SJSA1 (cell line): Measurements from ENCODE around the gene DNAI1. TPM values are rescaled to one million over a fixed set of nuclear protein-coding genes. Genes with fewer than 3 reads are reported as not detected.
"Not testable (repeated sequence)": the region's sequence is repeated elsewhere in the genome, so short reads cannot be mapped to it uniquely, and the experiment has no call there.

Source experiments
- DNase-seq, 2 experiments: peaks; one replicate each; pipeline ENCODE4 v3.0.0-alpha.2; 2015 to 2020; ENCODE audit warnings: low spot score in 2 of 2, low read depth in 1 of 2
- H3K27ac ChIP-seq: fragments of 250-450 bp; sonication (Bioruptor Pico); 2 replicates; pipeline ENCODE4 v1.5.1; 2020; ENCODE audit warnings: mild to moderate bottlenecking, moderate library complexity
- H3K27me3 ChIP-seq: fragments of 250-450 bp; sonication (Bioruptor Pico); replicated peaks from 2 replicates; pipeline ENCODE4 v1.5.1; 2020; ENCODE audit warnings: mild to moderate bottlenecking, moderate library complexity
- H3K36me3 ChIP-seq: fragments of 250-450 bp; sonication (Bioruptor Pico); 2 replicates; pipeline ENCODE4 v1.5.1; 2020; ENCODE audit warnings: mild to moderate bottlenecking
- H3K4me1 ChIP-seq: fragments of 250-450 bp; sonication (Bioruptor Pico); replicated peaks from 2 replicates; pipeline ENCODE4 v1.6.1; 2021; ENCODE audit warnings: mild to moderate bottlenecking
- H3K4me3 ChIP-seq: fragments of 250-450 bp; sonication (Bioruptor Pico); 2 replicates; pipeline ENCODE4 v1.5.1; 2020; ENCODE audit warnings: mild to moderate bottlenecking
- H3K9me3 ChIP-seq: fragments of 250-450 bp; sonication (Bioruptor Pico); replicated peaks from 2 replicates; pipeline ENCODE4 v1.5.1; 2020; ENCODE audit warnings: mild to moderate bottlenecking
- total RNA-seq: library from RNA; depleted of rRNA; stranded (reverse); fragments of >200 nt; shearing (Covaris generic); gene quantifications from 2 replicates; pipeline ENCODE4 v1.2.3, GENCODE V29; 2014

DNAI1 gene
- total RNA-seq, 1 experiment from 2014 or later, result not detected

- not testable (repeated sequence) for H3K9me3 ChIP-seq, H3K4me3 ChIP-seq, H3K4me1 ChIP-seq, H3K27me3 ChIP-seq, H3K36me3 ChIP-seq, DNase-seq, H3K27ac ChIP-seq
Measured at GRCh38 chr9:34438465-34438864, 20.1 kb upstream of the DNAI1 start.

GRCh38 chr9:34440017-34440416 is 18.6 kb upstream of the DNAI1 start:
- no peaks in the 10 kb centered on the region for H3K9me3 ChIP-seq
- no peak for DNase-seq
- no peak overlapping the region for H3K4me3 ChIP-seq
- H3K27me3 ChIP-seq, result no peaks in the 10 kb centered on the region
- no peaks in the 10 kb centered on the region for H3K36me3 ChIP-seq
- H3K27ac ChIP-seq, result no peak overlapping the region
- no peaks in the 10 kb centered on the region for H3K4me1 ChIP-seq

GRCh38 chr9:34442770-34443169 is 15.8 kb upstream of the DNAI1 start:
- Histone ChIP-seq H3K36me3 (no peaks in the 10 kb centered on the region), H3K4me1 (no peaks in the 10 kb centered on the region), H3K9me3 (no peaks in the 10 kb centered on the region), H3K27ac (no peak overlapping the region), H3K27me3 (no peaks in the 10 kb centered on the region), H3K4me3 (no peak overlapping the region)
- DNase-seq, result no peak

- no peaks in the 10 kb centered on the region for H3K9me3 ChIP-seq
- H3K4me1 ChIP-seq, result no peaks in the 10 kb centered on the region
- no peaks in the 10 kb centered on the region for H3K27me3 ChIP-seq
- no peak overlapping the region for H3K27ac ChIP-seq
- no peak overlapping the region for H3K4me3 ChIP-seq
- no peaks in the 10 kb centered on the region for H3K36me3 ChIP-seq
- no peak for DNase-seq
Measured at GRCh38 chr9:34443533-34443932, 15.1 kb upstream of the DNAI1 start.

- no peak for DNase-seq
- H3K9me3 ChIP-seq, result no peaks in the 10 kb centered on the region
- no peaks in the 10 kb centered on the region for H3K27me3 ChIP-seq
- H3K27ac ChIP-seq, result no peak overlapping the region
- H3K36me3 ChIP-seq, result no peaks in the 10 kb centered on the region
- no peaks in the 10 kb centered on the region for H3K4me1 ChIP-seq
- H3K4me3 ChIP-seq, result no peak overlapping the region
Measured at GRCh38 chr9:34443976-34444375, 14.6 kb upstream of the DNAI1 start.

- H3K4me3 ChIP-seq, result no peak overlapping the region
- H3K9me3 ChIP-seq, result no peaks in the 10 kb centered on the region
- H3K27ac ChIP-seq, result no peak overlapping the region
- no peak for DNase-seq
- H3K36me3 ChIP-seq, result no peaks in the 10 kb centered on the region
- H3K27me3 ChIP-seq, result no peaks in the 10 kb centered on the region
- no peaks in the 10 kb centered on the region for H3K4me1 ChIP-seq
Measured at GRCh38 chr9:34446468-34446891, 12.1 kb upstream of the DNAI1 start.

- DNase-seq, result no peak
- Histone ChIP-seq H3K4me3 (no peak overlapping the region), H3K27ac (no peak overlapping the region), H3K9me3 (no peaks in the 10 kb centered on the region), H3K27me3 (no peaks in the 10 kb centered on the region), H3K36me3 (no peaks in the 10 kb centered on the region), H3K4me1 (no peaks in the 10 kb centered on the region)
Measured at GRCh38 chr9:34446951-34447350, 11.7 kb upstream of the DNAI1 start.

GRCh38 chr9:34450644-34451043 is 8.0 kb upstream of the DNAI1 start:
- Histone ChIP-seq H3K27ac (no peak overlapping the region), H3K27me3 (no peaks in the 10 kb centered on the region), H3K9me3 (no peaks in the 10 kb centered on the region), H3K4me1 (no peaks in the 10 kb centered on the region), H3K36me3 (no peaks in the 10 kb centered on the region), H3K4me3 (no peak overlapping the region)
- DNase-seq, result no peak

GRCh38 chr9:34451135-34451534 is 7.5 kb upstream of the DNAI1 start:
- H3K4me1 ChIP-seq, result no peaks in the 10 kb centered on the region
- no peak overlapping the region for H3K4me3 ChIP-seq
- DNase-seq, result no peak
- H3K9me3 ChIP-seq, result no peaks in the 10 kb centered on the region
- H3K27ac ChIP-seq, result no peak overlapping the region
- no peaks in the 10 kb centered on the region for H3K36me3 ChIP-seq
- no peaks in the 10 kb centered on the region for H3K27me3 ChIP-seq

- Histone ChIP-seq H3K27me3 (no peaks in the 10 kb centered on the region), H3K4me3 (no peak overlapping the region), H3K4me1 (no peaks in the 10 kb centered on the region; the same call in 1 of the 2 replicates), H3K27ac (no peak overlapping the region), H3K36me3 (no peaks in the 10 kb centered on the region), H3K9me3 (no peaks in the 10 kb centered on the region)
- DNase-seq, result no peak
Measured at GRCh38 chr9:34451545-34451944, 7.1 kb upstream of the DNAI1 start.

GRCh38 chr9:34452568-34452967 is 6.0 kb upstream of the DNAI1 start:
- DNase-seq, result no peak
- Histone ChIP-seq H3K4me1 (peaks cover 6% of the 10 kb centered on the region; the same call in 1 of the 2 replicates), H3K4me3 (no peak overlapping the region)

GRCh38 chr9:34454571-34455065 is 4.0 kb upstream of the DNAI1 start:
- DNase-seq, result peak; percentile 33 to 49
- H3K4me1 ChIP-seq, result peaks cover 10% of the 10 kb centered on the region

More at GRCh38 chr9:34452568-34452967, 6.0 kb upstream of the DNAI1 start:
- Histone ChIP-seq H3K9me3 (no peaks in the 10 kb centered on the region), H3K27me3 (no peaks in the 10 kb centered on the region), H3K27ac (no peak overlapping the region), H3K36me3 (no peaks in the 10 kb centered on the region)

GRCh38 chr9:34456151-34456550 is 2.5 kb upstream of the DNAI1 start:
- no peaks in the 10 kb centered on the region for H3K36me3 ChIP-seq
- H3K4me3 ChIP-seq, result no peak overlapping the region
- H3K27me3 ChIP-seq, result no peaks in the 10 kb centered on the region
- H3K4me1 ChIP-seq, result peaks cover 10% of the 10 kb centered on the region
- H3K9me3 ChIP-seq, result no peaks in the 10 kb centered on the region
- H3K27ac ChIP-seq, result no peak overlapping the region
- DNase-seq, result no peak

More at GRCh38 chr9:34454571-34455065, 4.0 kb upstream of the DNAI1 start:
- H3K4me3 ChIP-seq, result no peak overlapping the region
- no peaks in the 10 kb centered on the region for H3K36me3 ChIP-seq
- H3K27me3 ChIP-seq, result no peaks in the 10 kb centered on the region
- no peak overlapping the region for H3K27ac ChIP-seq
- H3K9me3 ChIP-seq, result no peaks in the 10 kb centered on the region

- Histone ChIP-seq H3K4me3 (peak overlapping the region; percentile 61), H3K36me3 (no peaks in the 10 kb centered on the region), H3K4me1 (peaks cover 10% of the 10 kb centered on the region), H3K27me3 (no peaks in the 10 kb centered on the region), H3K9me3 (no peaks in the 10 kb centered on the region), H3K27ac (peak overlapping the region; percentile 67)
- DNase-seq, result no peak
Measured at GRCh38 chr9:34456746-34457145, 1.9 kb upstream of the DNAI1 start.
